Right lobe of liver (tissue), 6 donors: Measurements from ENCODE around the gene SYNPO2L. TPM values are rescaled to one million over a fixed set of nuclear protein-coding genes. Genes with fewer than 3 reads are reported as not detected.

ENCODE experiments used
- ATAC-seq, 4 donors: fragments of 200-7000 bp; cut with Tn5 transposase; one replicate each; pipeline ENCODE4 v1.9.1; 2020; ENCODE audit warnings: mild to moderate bottlenecking in 4 of 4, moderate library complexity in 4 of 4
- DNase-seq, 3 donors: peaks; one replicate each; pipeline ENCODE4 v3.0.0-alpha.2; 2020
- H3K27ac ChIP-seq, 3 donors: fragments of 200-600 bp; one replicate each; pipeline ENCODE4 v1.8.0; 2022
- H3K27me3 ChIP-seq, 2 donors: fragments of 200-600 bp; one replicate each; pipeline ENCODE4 v1.8.0; 2022
- H3K36me3 ChIP-seq, 4 donors: fragments of 200-600 bp; sonication (generic) in 1 of 4; one replicate each; pipeline versions ENCODE4 v1.5.1 to v1.8.0; 2017 to 2022; ENCODE audit warnings: control low read depth in 1 of 4
- H3K4me1 ChIP-seq, 4 donors: fragments of 200-600 bp; sonication (generic) in 1 of 4; one replicate each; pipeline versions ENCODE4 v1.5.1 to v1.8.0; 2017 to 2022; ENCODE audit warnings: control low read depth in 1 of 4
- H3K4me3 ChIP-seq, 3 donors: fragments of 200-600 bp; one replicate each; pipeline ENCODE4 v1.8.0; 2022
- H3K9me3 ChIP-seq, 4 donors: fragments of 200-600 bp; sonication (generic) in 1 of 4; one replicate each; pipeline versions ENCODE4 v1.5.1 to v1.8.0; 2017 to 2022; ENCODE audit warnings: control low read depth in 1 of 4
- CTCF ChIP-seq, 4 donors: fragments of 200-600 bp in 3 of 4; fragments of 450-650 bp in 1 of 4; IDR thresholded peaks; one replicate each; pipeline versions ENCODE4 v1.5.1 to v1.8.0; 2016 to 2022; ENCODE audit warnings: antibody characterized with exemption in 4 of 4, mild to moderate bottlenecking in 2 of 4
- POLR2A ChIP-seq: fragments of 450-650 bp; IDR thresholded peaks from one replicate; pipeline ENCODE4 v1.6.1; 2017; ENCODE audit warnings: antibody characterized with exemption, mild to moderate bottlenecking
- WGBS: methylation state at CpG from one replicate; pipeline ENCODE4 v1.1.6; 2018; ENCODE audit warnings: low coverage, low lambda C conversion rate; ENCODE audit not compliant: insufficient coverage; ENCODE audit errors: missing lambda C conversion rate; 5-methylcytosine and 5-hydroxymethylcytosine counted together
- intact Hi-C, 2 donors: fragments of 100-400 bp; cut with DNase I; formaldehyde crosslinking; loops; one replicate each; pipeline versions ENCODE4 v1.11.2 to v1.14.1; 2022
- total RNA-seq, 6 experiments: library from RNA; depleted of rRNA in 2 of 6; stranded (reverse); fragments of >200 nt in 2 of 6; fragmentation: NEBNext Ultra II Directional in 3 of 6; extraction: Animal tissue kit (Norgen Biotek cat#: 25700) in 3 of 6; gene quantifications; one replicate each; pipeline versions ENCODE4 v1.1.0 to v1.2.4, GENCODE V29; 2016 to 2023
- donor health status: DM: no; HTN: yes; CAD: no.
- donor health status: DM: no; HTN: no; CAD: no.
- donor health status: DM: no; HTN: no; CAD: no.
- donor health status: DM: no; HTN: yes; CAD: no.
- donor health status: DM: no; HTN: yes; CAD: no.

Gene SYNPO2L
- total RNA-seq, 6 experiments from 2014 or later: 0.06 to 0.35 (median 0.20) TPM; not detected in 2

GRCh38 chr10:73629165-73629564 is 26.7 kb downstream of the SYNPO2L start:
- no peaks in the 10 kb centered on the region for H3K36me3 ChIP-seq
- intact Hi-C loops: no loop called here
- ATAC-seq (no peak), DNase-seq (no peak)
- H3K27me3 ChIP-seq: no peaks in the 10 kb centered on the region
- WGBS: 89% methylated on average over 5 of the region's 5 CpGs
- TF ChIP-seq POLR2A (no peak), CTCF (IDR thresholded peaks at IDR 0.05) (no peak)
- H3K27ac ChIP-seq: no peak overlapping the region
- H3K4me3 ChIP-seq: no peak overlapping the region
- H3K4me1 ChIP-seq: peaks cover 0 to 7% (median 0%) of the 10 kb centered on the region in 4 donors
- H3K9me3 ChIP-seq: no peaks in the 10 kb centered on the region

DNA sequence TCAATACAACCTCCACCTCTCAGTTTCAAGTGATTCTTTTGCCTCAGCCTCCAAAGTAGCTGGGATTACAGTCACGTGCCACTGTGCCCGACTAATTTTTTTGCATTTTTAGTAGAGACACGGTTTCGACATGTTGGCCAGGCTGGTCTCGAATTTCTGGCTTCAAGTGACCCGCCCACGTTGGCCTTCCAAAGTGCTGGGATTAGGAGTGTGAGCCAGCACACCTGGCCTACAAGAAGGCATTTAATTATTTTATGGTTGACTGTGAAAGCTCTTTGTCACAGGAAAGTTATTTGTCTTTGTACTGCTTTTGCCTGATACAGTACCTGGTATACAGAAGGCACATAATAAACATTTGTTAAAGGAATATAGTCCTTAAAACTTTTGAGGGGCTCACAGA is 27.4 kb downstream of the SYNPO2L start:
- no peaks in the 10 kb centered on the region for H3K9me3 ChIP-seq
- no peaks in the 10 kb centered on the region for H3K27me3 ChIP-seq
- H3K27ac ChIP-seq: no peak overlapping the region
- peaks cover 0 to 7% (median 0%) of the 10 kb centered on the region in 4 donors for H3K4me1 ChIP-seq
- no peak for ATAC-seq
- H3K36me3 ChIP-seq: no peaks in the 10 kb centered on the region
- 82% methylated on average over 7 of the region's 7 CpGs for WGBS
- no peak overlapping the region for H3K4me3 ChIP-seq
- intact Hi-C loops: no loop called here
- TF ChIP-seq CTCF (IDR thresholded peaks at IDR 0.05) (no peak), POLR2A (no peak)
- DNase-seq: no peak

DNA sequence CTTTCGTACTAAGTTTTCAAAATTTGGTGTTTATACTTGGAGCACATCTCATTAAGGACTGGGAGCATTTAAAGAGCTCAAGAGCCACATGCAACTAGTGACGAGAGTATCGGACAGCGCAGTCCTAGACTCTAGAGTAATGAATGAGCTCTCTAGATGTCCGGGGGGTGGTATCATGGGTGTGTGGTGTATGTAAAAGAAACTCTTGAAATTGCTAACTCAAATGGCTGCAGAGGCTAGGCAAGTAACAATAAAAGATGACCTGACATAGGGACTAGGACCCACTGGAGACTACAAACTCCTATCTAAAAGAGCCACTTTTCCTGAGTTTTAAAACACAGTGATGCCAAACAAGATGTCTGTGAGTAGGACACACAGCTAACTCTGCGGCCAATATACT is 28.5 kb downstream of the SYNPO2L start:
- Histone ChIP-seq H3K27ac (no peak overlapping the region), H3K4me3 (no peak overlapping the region), H3K36me3 (no peaks in the 10 kb centered on the region), H3K27me3 (no peaks in the 10 kb centered on the region), H3K4me1 (peaks cover 0 to 7% (median 0%) of the 10 kb centered on the region in 4 donors), H3K9me3 (no peaks in the 10 kb centered on the region)
- no peak for TF ChIP-seq CTCF (IDR thresholded peaks at IDR 0.05)
- TF ChIP-seq POLR2A: no peak
- intact Hi-C loops: no loop called here
- ATAC-seq (no peak), DNase-seq (no peak)
- WGBS: 94% methylated on average over 6 of the region's 6 CpGs

DNA sequence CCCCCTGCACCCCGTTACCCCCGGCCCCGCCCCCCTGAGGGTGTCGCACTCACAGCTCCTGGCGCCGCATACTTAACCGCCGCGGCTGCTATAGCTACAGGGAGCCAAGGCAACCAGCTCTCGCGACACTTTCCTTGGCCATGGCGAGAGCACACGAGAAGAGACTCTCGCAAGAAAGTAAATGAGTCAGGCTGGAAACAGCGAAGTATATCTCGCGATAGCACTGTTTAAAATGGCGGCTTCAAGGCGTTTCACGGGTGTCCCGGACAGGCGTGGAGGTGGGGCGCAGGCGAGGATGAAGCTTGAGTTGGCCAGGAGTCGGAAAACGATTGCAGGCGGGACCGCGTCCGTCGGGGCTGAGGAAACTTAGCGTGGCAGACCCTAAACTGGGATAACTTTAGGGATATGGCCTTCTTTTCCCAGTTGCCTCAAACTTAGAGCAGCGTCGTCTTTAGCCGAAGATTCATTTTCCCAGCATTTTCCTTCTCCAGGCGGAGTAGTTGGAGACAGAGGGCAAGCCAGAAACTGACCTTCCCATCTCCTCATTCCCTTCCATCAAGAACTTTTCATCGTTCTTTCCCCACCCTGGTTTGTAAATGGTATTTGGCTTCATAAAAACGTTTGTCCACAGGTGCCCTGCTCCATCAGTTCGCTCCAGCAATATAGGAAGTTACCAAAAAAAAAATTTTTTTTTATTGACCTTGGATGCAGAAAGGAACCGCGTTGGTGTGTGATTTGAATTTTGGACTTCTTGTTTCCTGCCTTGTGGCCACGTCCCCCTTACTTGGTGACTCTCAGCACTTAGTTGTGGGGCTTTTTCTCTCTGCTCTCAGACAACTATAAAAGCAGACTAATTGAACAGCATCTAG is 29.7 kb downstream of the SYNPO2L start:
- Histone ChIP-seq H3K36me3 (no peaks in the 10 kb centered on the region), H3K27ac (peak overlapping the region in 2 of 3 donors; percentile 19 to 59), H3K9me3 (no peaks in the 10 kb centered on the region), H3K27me3 (no peaks in the 10 kb centered on the region), H3K4me1 (peaks cover 0 to 7% (median 0%) of the 10 kb centered on the region in 4 donors), H3K4me3 (peak overlapping the region; percentile 54 to 78 (median 71))
- TF ChIP-seq POLR2A (peak; percentile 41), CTCF (IDR thresholded peaks at IDR 0.05) (no peak)
- ATAC-seq (peak; percentile 98 to 99 (median 98)), DNase-seq (peak; percentile 93 to 95 (median 95))
- 3% methylated on average over 30 of the region's 42 CpGs for WGBS
- intact Hi-C loops: no loop called here
